ENCODE results near the gene PCSK6.

- TF ChIP-seq CTCF (conservative IDR thresholded peaks at IDR 0.05; ENCODE audit: low read length) (no peak), EZH2phosphoT487 (IDR thresholded peaks at IDR 0.05; ENCODE audit: borderline replicate concordance, low read depth, low read length) (no peak)
Observed at GRCh38 chr15:101499863-101500713, 10.6 kb upstream of the PCSK6 start.
